HFFc6 (cell line): ENCODE results near the gene HNMT. TPM values are rescaled to one million over a fixed set of nuclear protein-coding genes. Genes with fewer than 3 reads are reported as not detected.

Source experiments
- DNase-seq: peaks from one replicate; pipeline ENCODE4 v3.0.0-alpha.2; 2018
- H3K27ac Mint-ChIP-seq: 2 replicates; pipeline ENCODE4 v1.8.0; 2020; ENCODE audit warnings: mild to moderate bottlenecking, mixed read lengths
- H3K27me3 Mint-ChIP-seq: 2 replicates; pipeline ENCODE4 v1.8.0; 2021; ENCODE audit warnings: mild to moderate bottlenecking, moderate library complexity, mixed read lengths; ENCODE audit not compliant: insufficient read depth
- H3K36me3 Mint-ChIP-seq: 2 replicates; pipeline ENCODE4 v1.8.0; 2021; ENCODE audit warnings: low read depth, mixed read lengths
- H3K4me1 Mint-ChIP-seq: 2 replicates; pipeline ENCODE4 v1.8.0; 2020; ENCODE audit warnings: low read depth, mixed read lengths
- H3K4me3 Mint-ChIP-seq: 2 replicates; pipeline ENCODE4 v1.8.0; 2020; ENCODE audit warnings: mild to moderate bottlenecking, moderate library complexity, mixed read lengths
- H3K9me3 Mint-ChIP-seq: 2 replicates; pipeline ENCODE4 v1.8.0; 2020; ENCODE audit warnings: mild to moderate bottlenecking, mixed read lengths
- CTCF ChIP-seq: fragments of 200-600 bp; sonication (generic); IDR thresholded peaks from 2 replicates; pipeline ENCODE4 v1.5.0; 2021; ENCODE audit warnings: antibody characterized with exemption, mild to moderate bottlenecking
- total RNA-seq, 6 experiments: library from RNA; stranded (reverse); fragmentation: NEBNext Ultra II Directional; extraction: Animal tissue kit (Norgen Biotek cat#: 25700); gene quantifications; 2 replicates in 1 of 6; 3 replicates in 5 of 6; pipeline ENCODE4 v1.2.3, GENCODE V29; 2021

The HNMT gene
- total RNA-seq, 6 experiments from 2014 or later: 0.36 to 1.2 (median 0.63) TPM

DNA sequence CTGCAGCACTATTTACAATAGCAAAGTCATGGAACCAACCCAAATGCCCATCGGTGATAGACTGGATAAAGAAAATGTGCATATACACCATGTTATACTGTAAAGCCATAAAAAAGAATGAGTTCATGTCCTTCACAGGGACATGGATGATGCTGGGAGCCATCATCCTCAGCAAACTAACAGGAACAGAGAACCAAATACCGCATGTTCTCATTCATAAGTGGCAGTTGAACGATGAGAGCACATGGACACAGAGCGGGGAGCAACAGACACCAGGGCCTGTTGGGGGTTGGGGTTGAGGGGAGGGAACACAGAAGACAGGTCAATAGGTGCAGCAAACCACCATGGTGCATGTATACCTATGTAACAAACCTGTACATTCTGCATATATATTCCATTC lies 33.5 kb downstream of the HNMT start:
- Mint-ChIP-seq H3K9me3 (peaks cover 10% of the 10 kb centered on the region; the same call in 1 of the 2 replicates), H3K27ac (no peak overlapping the region), H3K4me1 (no peaks in the 10 kb centered on the region), H3K36me3 (no peaks in the 10 kb centered on the region), H3K4me3 (no peak overlapping the region), H3K27me3 (peaks cover under 1% of the 10 kb centered on the region; the same call in 1 of the 2 replicates)
- DNase-seq: no peak
- no peak for TF ChIP-seq CTCF

DNA sequence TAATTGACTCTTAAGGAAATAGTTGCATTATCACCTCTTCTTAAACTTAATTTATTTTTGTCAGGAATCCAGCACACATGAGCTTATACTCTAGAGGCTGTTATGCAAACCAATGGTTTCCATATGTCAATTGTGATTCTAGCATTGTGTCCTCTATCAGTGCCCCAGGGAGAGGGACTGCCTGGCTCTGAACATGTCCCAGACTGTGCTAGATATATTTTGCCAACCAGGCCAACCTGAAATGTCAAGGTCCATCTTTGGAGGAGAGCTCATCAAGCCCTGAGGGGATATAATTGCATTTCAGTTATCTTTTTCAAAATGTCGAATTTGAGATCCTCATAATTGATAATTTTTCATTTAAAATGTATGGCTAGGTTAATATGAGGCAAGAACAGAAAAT lies 34.2 kb downstream of the HNMT start:
- no peaks in the 10 kb centered on the region for H3K4me1 Mint-ChIP-seq
- no peaks in the 10 kb centered on the region; the same call in 1 of the 2 replicates for H3K27me3 Mint-ChIP-seq
- DNase-seq: no peak
- H3K36me3 Mint-ChIP-seq: no peaks in the 10 kb centered on the region
- H3K27ac Mint-ChIP-seq: no peak overlapping the region
- H3K9me3 Mint-ChIP-seq: peaks cover 2% of the 10 kb centered on the region; the same call in 1 of the 2 replicates
- TF ChIP-seq CTCF: no peak
- no peak overlapping the region for H3K4me3 Mint-ChIP-seq

- Mint-ChIP-seq H3K4me3 (no peak overlapping the region), H3K36me3 (no peaks in the 10 kb centered on the region), H3K27ac (no peak overlapping the region), H3K9me3 (no peaks in the 10 kb centered on the region), H3K4me1 (no peaks in the 10 kb centered on the region), H3K27me3 (peaks cover 2% of the 10 kb centered on the region; the same call in 1 of the 2 replicates)
- TF ChIP-seq CTCF: no peak
- DNase-seq: no peak
Measured at GRCh38 chr2:137999273-137999672, 35.0 kb downstream of the HNMT start.

DNA sequence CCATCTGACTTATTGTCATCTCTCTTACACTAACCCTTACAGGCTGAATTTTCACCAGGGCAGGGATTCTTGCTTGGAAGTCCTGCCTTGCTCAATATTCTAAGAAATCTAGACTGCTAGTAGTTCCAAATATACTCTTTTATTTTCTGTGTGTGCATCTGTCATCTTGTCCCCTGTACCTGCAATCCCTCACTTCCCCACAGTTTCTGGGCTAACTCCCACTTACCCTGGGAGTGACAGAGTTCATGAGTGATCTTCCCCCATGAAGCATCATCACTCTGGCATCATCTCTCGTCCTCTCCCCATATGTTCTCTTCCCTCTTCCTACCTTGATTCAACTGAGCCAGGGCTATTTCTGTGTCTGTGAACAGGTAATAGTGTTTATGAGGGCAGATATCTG lies 35.7 kb downstream of the HNMT start:
- Mint-ChIP-seq H3K27ac (no peak overlapping the region), H3K27me3 (peaks cover 2% of the 10 kb centered on the region; the same call in 1 of the 2 replicates), H3K4me1 (no peaks in the 10 kb centered on the region), H3K36me3 (no peaks in the 10 kb centered on the region), H3K4me3 (no peak overlapping the region), H3K9me3 (no peaks in the 10 kb centered on the region)
- no peak for TF ChIP-seq CTCF
- no peak for DNase-seq

DNA sequence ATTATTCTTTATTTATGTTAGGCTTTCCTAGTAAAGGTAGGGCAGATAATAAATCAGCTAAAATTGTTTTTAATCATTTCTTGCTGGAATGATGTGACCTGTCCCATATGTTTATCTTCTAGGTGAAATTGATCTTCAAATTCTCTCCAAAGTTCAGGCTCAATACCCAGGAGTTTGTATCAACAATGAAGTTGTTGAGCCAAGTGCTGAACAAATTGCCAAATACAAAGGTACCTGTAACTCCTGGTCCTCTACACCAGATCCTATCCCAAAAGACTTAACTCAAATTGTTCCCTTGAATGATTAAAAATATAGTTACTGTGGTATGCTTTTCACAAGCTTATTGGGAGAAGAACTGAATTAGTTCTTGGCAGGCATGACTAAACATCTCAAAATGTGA lies 36.5 kb downstream of the HNMT start:
- Mint-ChIP-seq H3K36me3 (no peaks in the 10 kb centered on the region), H3K27ac (no peak overlapping the region)

More for the DNA sequence above, 36.5 kb downstream of the HNMT start:
- Mint-ChIP-seq H3K27me3 (peaks cover 2% of the 10 kb centered on the region; the same call in 1 of the 2 replicates), H3K4me3 (no peak overlapping the region), H3K9me3 (no peaks in the 10 kb centered on the region), H3K4me1 (no peaks in the 10 kb centered on the region)
- DNase-seq: no peak
- TF ChIP-seq CTCF: no peak
